ENCODE data around the gene SMCR8.

DNA sequence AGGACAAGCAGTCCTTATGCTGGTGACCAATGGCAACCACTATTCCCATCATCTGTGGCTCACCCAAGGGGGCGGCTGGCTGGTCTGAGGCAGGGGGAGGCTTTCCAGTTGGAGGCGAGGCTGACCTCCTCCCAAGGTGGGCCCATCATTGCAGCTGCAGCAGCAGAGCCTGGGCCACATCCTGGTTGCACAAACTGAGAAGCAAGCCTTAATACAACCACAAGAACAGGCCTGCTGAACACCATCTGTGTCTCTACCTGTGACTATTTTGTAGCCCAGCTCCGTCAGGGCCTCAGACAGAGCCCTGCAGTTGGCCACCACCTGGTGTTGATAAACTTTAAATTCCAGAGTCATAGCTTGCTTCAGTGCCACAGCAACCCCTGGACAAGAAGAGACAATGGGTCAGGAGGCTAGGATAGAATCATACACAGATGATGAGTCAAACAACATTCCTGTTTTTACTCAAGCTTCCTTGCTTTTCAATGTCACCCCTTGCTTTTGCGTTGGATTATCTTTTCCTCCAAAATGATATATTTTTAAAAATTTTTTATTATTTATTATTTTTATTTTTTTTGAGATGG is 17.9 kb downstream of the SMCR8 start:
- TF ChIP-seq CTCF (IDR thresholded peaks at IDR 0.05) (no peak), POLR2A (IDR thresholded peaks at IDR 0.05) (no peak)

All from body of pancreas (tissue), 4 donors.